Heart right ventricle (tissue), 16 donors: ENCODE data around the gene SMARCA4. TPM values are rescaled to one million over a fixed set of nuclear protein-coding genes. Genes with fewer than 3 reads are reported as not detected.
"Not testable (repeated sequence)": the region's sequence is repeated elsewhere in the genome, so short reads cannot be mapped to it uniquely, and the experiment has no call there.

Experiments used
- ATAC-seq, 8 donors: fragments of 200-7000 bp; cut with Tn5 transposase; one replicate each; pipeline ENCODE4 v1.9.1; 2020; ENCODE audit warnings: mild to moderate bottlenecking in 8 of 8, moderate library complexity in 8 of 8, moderate number of reproducible peaks in 1 of 8
- DNase-seq, 2 donors: peaks; one replicate each; pipeline ENCODE4 v3.0.0-alpha.2; 2020
- H3K27ac ChIP-seq, 10 donors: fragments of 200-600 bp; sonication (generic) in 2 of 10; one replicate each; pipeline versions ENCODE4 v1.5.0 to v1.8.0; 2020 to 2022; ENCODE audit warnings: mild to moderate bottlenecking in 3 of 10
- H3K27me3 ChIP-seq, 7 donors: fragments of 200-600 bp; one replicate each; pipeline ENCODE4 v1.8.0; 2021 to 2022; ENCODE audit warnings: mild to moderate bottlenecking in 2 of 7
- H3K36me3 ChIP-seq, 9 donors: fragments of 200-600 bp; sonication (generic) in 1 of 9; one replicate each; pipeline versions ENCODE4 v1.5.0 to v1.8.0; 2020 to 2022; ENCODE audit warnings: mild to moderate bottlenecking in 2 of 9
- H3K4me1 ChIP-seq, 9 donors: fragments of 200-600 bp; sonication (generic) in 1 of 9; one replicate each; pipeline versions ENCODE4 v1.5.0 to v1.8.0; 2020 to 2022; ENCODE audit warnings: mild to moderate bottlenecking in 4 of 9
- H3K4me3 ChIP-seq, 10 donors: fragments of 200-600 bp; sonication (generic) in 2 of 10; one replicate each; pipeline versions ENCODE4 v1.5.0 to v1.8.0; 2020 to 2022; ENCODE audit warnings: mild to moderate bottlenecking in 7 of 10, moderate library complexity in 2 of 10
- H3K9me3 ChIP-seq, 11 donors: fragments of 200-600 bp in 10 of 11; sonication (generic) in 2 of 11; one replicate each; pipeline versions ENCODE4 v1.5.0 to v1.8.0; 2013 to 2022; ENCODE audit warnings: mild to moderate bottlenecking in 2 of 11, control low read depth in 1 of 11, moderate library complexity in 1 of 11
- CTCF ChIP-seq, 9 donors: fragments of 200-600 bp; sonication (generic) in 2 of 9; IDR thresholded peaks; one replicate each; pipeline versions ENCODE4 v1.5.0 to v1.8.0; 2021 to 2022; ENCODE audit warnings: antibody characterized with exemption in 9 of 9, mild to moderate bottlenecking in 5 of 9, moderate library complexity in 1 of 9
- whole genome bisulfite sequencing, 2 donors: extraction: QIAGEN DNeasy Blood & Tissue Kit; methylation state at CpG; one replicate each; pipeline ENCODE4 v1.1.7; 2013; ENCODE audit warnings: inconsistent platforms in 1 of 2; 5-methylcytosine and 5-hydroxymethylcytosine counted together
- intact Hi-C, 10 donors: fragments of 100-400 bp; cut with DNase I; formaldehyde crosslinking; loops; one replicate each; pipeline versions ENCODE4 v1.11.1 to v1.14.2; 2022
- polyA plus RNA-seq, 2 donors: library from polyadenylated mRNA; stranded (reverse); fragments of 200-250 nt; gene quantifications; one replicate each; pipeline ENCODE4 v1.2.3, GENCODE V29; 2013
- total RNA-seq, 10 donors: library from RNA; stranded (reverse); fragmentation: NEBNext Ultra II Directional in 3 of 10; extraction: Animal tissue kit (Norgen Biotek cat#: 25700) in 3 of 10; gene quantifications; one replicate each; pipeline versions ENCODE4 v1.2.1 to v1.2.4, GENCODE V29; 2021 to 2023
- donor health status: Arrhythmogenic right ventricular cardiomyopathy.
- donor health status: ischemic (EF 13 %, LVEDD 7.1; RV severe dilation, severe dysfunction).
- donor health status: healthy with polysubstance abuse.
- donor health status: DM: no; HTN: yes; CAD: no.
- donor health status: DM: no; HTN: no; CAD: no.
- donor health status: ischemic (EF 25% LVEDD 6.9; RV normal size, moderate dysfunction).
- donor health status: ischemic (EF 25% LVEDD 5.7; RV mildly dilated, moderate dysfunction).
- donor health status: healthy.
- donor health status: DM: yes; HTN: yes; CAD: no.
- donor health status: Ischemic cardiomyopathy.
- donor health status: ischemic (EF 35%, LVEDD 5.7; RV mildly dilated, moderate dysfunction).
- donor health status: nonischemic (EF 11% LVEDD 7.7; RV severe dilation, severe dysfunction).
- donor health status: DM: yes; HTN: yes; CAD: no.
- donor health status: PGD.
- donor health status: ischemic (EF 29% LVEDD 5.4; RV normal size, mild dysfunction).
- donor health status: nonischemic (EF 23%, LVEDD 6.1; RV moderate dilation, normal function).

The SMARCA4 gene
- total and polyA plus RNA-seq, 12 donors: 35.2 to 64.8 (median 44.5) TPM

GRCh38 chr19:11067356-11068113 lies 106.7 kb downstream of the SMARCA4 start:
- WGBS, 2 donors: 96% methylated on average over 8 of the region's 8 CpGs
- DNase-seq: no peak
- Histone ChIP-seq H3K36me3 (peaks cover 0 to 42% (median 0%) of the 10 kb centered on the region in 9 donors), H3K4me3 (no peak overlapping the region), H3K9me3 (peaks cover 0 to 5% (median 0%) of the 10 kb centered on the region in 11 donors), H3K4me1 (peaks cover 0 to 12% (median 0%) of the 10 kb centered on the region in 9 donors), H3K27ac (no peak overlapping the region), H3K27me3 (no peaks in the 10 kb centered on the region)
- ATAC-seq: no peak
- intact Hi-C loops: loop anchor here in 1 of 10 donors (1.0 kb wide), 1 partner anchor 11 kb away; no protein-coding TSS in a partner anchor
- TF ChIP-seq CTCF (IDR thresholded peaks at IDR 0.05): no peak

- WGBS, 2 donors: 82 to 85% methylated on average over 9 of the region's 9 CpGs
- H3K4me3 ChIP-seq: no peak overlapping the region
- no peak overlapping the region for H3K27ac ChIP-seq
- H3K9me3 ChIP-seq: peaks cover 0 to 5% (median 0%) of the 10 kb centered on the region in 11 donors
- no peaks in the 10 kb centered on the region for H3K27me3 ChIP-seq
- intact Hi-C loops: no loop called here
- DNase-seq (no peak), ATAC-seq (peak in 1 of 8 donors; percentile 13)
- no peak for TF ChIP-seq CTCF (IDR thresholded peaks at IDR 0.05)
- peaks cover 0 to 23% (median 0%) of the 10 kb centered on the region in 9 donors for H3K36me3 ChIP-seq
- peaks cover 0 to 21% (median 0%) of the 10 kb centered on the region in 9 donors for H3K4me1 ChIP-seq
These were observed 108.7 kb downstream of the SMARCA4 start for GRCh38 chr19:11069561-11069960.

GRCh38 chr19:11070123-11070522 lies 109.3 kb downstream of the SMARCA4 start:
- H3K9me3 ChIP-seq: peaks cover 0 to 5% (median 0%) of the 10 kb centered on the region in 11 donors
- 96 to 97% methylated on average over 4 of the region's 4 CpGs for WGBS, 2 donors
- H3K36me3 ChIP-seq: peaks cover 0 to 19% (median 0%) of the 10 kb centered on the region in 9 donors
- H3K27ac ChIP-seq: no peak overlapping the region
- H3K4me1 ChIP-seq: peaks cover 0 to 26% (median 0%) of the 10 kb centered on the region in 9 donors
- ATAC-seq (no peak), DNase-seq (no peak)
- H3K4me3 ChIP-seq: no peak overlapping the region
- intact Hi-C loops: no loop called here
- H3K27me3 ChIP-seq: no peaks in the 10 kb centered on the region
- TF ChIP-seq CTCF (IDR thresholded peaks at IDR 0.05): no peak

GRCh38 chr19:11073568-11073967 lies 112.7 kb downstream of the SMARCA4 start:
- intact Hi-C loops: no loop called here
- peaks cover 0 to 33% (median 0%) of the 10 kb centered on the region in 9 donors for H3K4me1 ChIP-seq
- TF ChIP-seq CTCF (IDR thresholded peaks at IDR 0.05): no peak
- 93 to 98% methylated on average over 9 of the region's 9 CpGs for WGBS, 2 donors
- no peak for ATAC-seq
- H3K36me3 ChIP-seq: no peaks in the 10 kb centered on the region
- no peaks in the 10 kb centered on the region for H3K27me3 ChIP-seq
- no peak overlapping the region for H3K4me3 ChIP-seq
- H3K9me3 ChIP-seq: no peaks in the 10 kb centered on the region
- DNase-seq: no peak
- H3K27ac ChIP-seq: no peak overlapping the region

GRCh38 chr19:11076792-11077191 lies 116.0 kb downstream of the SMARCA4 start:
- H3K36me3 ChIP-seq, intact Hi-C loops, H3K9me3 ChIP-seq: not testable (repeated sequence)

More at GRCh38 chr19:11076792-11077191, 116.0 kb downstream of the SMARCA4 start:
- peaks cover 0 to 21% (median 0%) of the 10 kb centered on the region in 9 donors for H3K4me1 ChIP-seq
- not testable (repeated sequence) for DNase-seq, ATAC-seq, H3K27me3 ChIP-seq, H3K4me3 ChIP-seq
- H3K27ac ChIP-seq: peak overlapping the region in 2 of 10 donors; percentile 15 to 31
- 93 to 97% methylated on average over 9 of the region's 9 CpGs for WGBS, 2 donors
